Endodermal cell (in vitro differentiated cells): ENCODE data around the gene CSF3. TPM values are rescaled to one million over a fixed set of nuclear protein-coding genes. Genes with fewer than 3 reads are reported as not detected.

Source experiments
- DNase-seq: peaks from one replicate; pipeline ENCODE4 v3.0.0-alpha.2; 2017
- H3K27ac ChIP-seq: 2 replicates; pipeline ENCODE4 v1.5.1; 2013; ENCODE audit warnings: mild to moderate bottlenecking, low read depth, low read length, moderate library complexity
- H3K27me3 ChIP-seq: 2 replicates; pipeline ENCODE4 v1.6.1; 2013; ENCODE audit warnings: mild to moderate bottlenecking, low read length, moderate library complexity; ENCODE audit not compliant: insufficient read depth, control insufficient read depth, poor library complexity, severe bottlenecking
- H3K36me3 ChIP-seq: 2 replicates; pipeline ENCODE4 v1.7.0; 2013; ENCODE audit warnings: mild to moderate bottlenecking, low read length, moderate library complexity; ENCODE audit not compliant: control insufficient read depth, insufficient read depth
- H3K4me1 ChIP-seq: one replicate; pipeline ENCODE4 v1.7.0; 2013; ENCODE audit warnings: low read length; ENCODE audit not compliant: control insufficient read depth, insufficient read depth
- H3K4me3 ChIP-seq: 2 replicates; pipeline ENCODE4 v1.5.1; 2013; ENCODE audit warnings: mild to moderate bottlenecking, low read length, moderate library complexity
- H3K9ac ChIP-seq: 2 replicates; pipeline ENCODE4 v1.6.1; 2013; ENCODE audit warnings: mild to moderate bottlenecking, low read length, moderate library complexity; ENCODE audit not compliant: poor library complexity, severe bottlenecking; ENCODE audit errors: extremely low read depth
- H3K9me3 ChIP-seq: 2 replicates; pipeline ENCODE4 v1.6.1; 2013; ENCODE audit warnings: mild to moderate bottlenecking, low read length, moderate library complexity; ENCODE audit not compliant: control insufficient read depth
- H3K27ac Mint-ChIP-seq: 2 replicates; pipeline ENCODE4 v1.8.0; 2020; ENCODE audit warnings: mixed read lengths
- H3K27me3 Mint-ChIP-seq: 2 replicates; pipeline ENCODE4 v1.8.0; 2021; ENCODE audit warnings: mild to moderate bottlenecking, mixed read lengths; ENCODE audit not compliant: insufficient read depth
- H3K36me3 Mint-ChIP-seq: 2 replicates; pipeline ENCODE4 v1.8.0; 2020; ENCODE audit warnings: low read depth, mixed read lengths
- H3K4me1 Mint-ChIP-seq: 2 replicates; pipeline ENCODE4 v1.8.0; 2020; ENCODE audit warnings: mixed read lengths
- H3K4me3 Mint-ChIP-seq: 2 replicates; pipeline ENCODE4 v1.8.0; 2020; ENCODE audit warnings: mild to moderate bottlenecking, moderate library complexity, mixed read lengths
- H3K9me3 Mint-ChIP-seq: 2 replicates; pipeline ENCODE4 v1.8.0; 2020; ENCODE audit warnings: mild to moderate bottlenecking, mixed read lengths
- WGBS, 2 experiments: methylation state at CpG; one replicate each; pipeline versions ENCODE4 v1.1.5 to v1.1.7; 2013; ENCODE audit warnings: missing lambda C conversion rate in 2 of 2, mixed read lengths in 1 of 2; ENCODE audit not compliant: insufficient coverage in 1 of 2, insufficient read length in 1 of 2; 5-methylcytosine and 5-hydroxymethylcytosine counted together
- total RNA-seq, 2 donors: library from RNA; stranded (reverse); fragmentation: NEBNext Ultra II Directional in 1 of 2; extraction: Animal tissue kit (Norgen Biotek cat#: 25700) in 1 of 2; gene quantifications; 2 replicates in 1 of 2; 3 replicates in 1 of 2; pipeline ENCODE4 v1.2.1, GENCODE V29; 2021
- TF ChIP-seq, protein P1 (sequence below): fragments of 200-600 bp; sonication (generic); conservative IDR thresholded peaks from 2 replicates; pipeline ENCODE4 v1.5.0; 2021; ENCODE audit warnings: antibody characterized with exemption, mild to moderate bottlenecking

The CSF3 gene
- total RNA-seq, 2 donors from 2014 or later: not detected

- Mint-ChIP-seq H3K27me3 (no peaks in the 10 kb centered on the region), H3K4me3 (no peak overlapping the region), H3K9me3 (no peaks in the 10 kb centered on the region), H3K27ac (peak overlapping the region; percentile 72), H3K36me3 (peaks cover 50% of the 10 kb centered on the region), H3K4me1 (peaks cover 11% of the 10 kb centered on the region)
- no peak overlapping the region for H3K9ac ChIP-seq
- DNase-seq: no peak
- TF ChIP-seq, protein P1, sequence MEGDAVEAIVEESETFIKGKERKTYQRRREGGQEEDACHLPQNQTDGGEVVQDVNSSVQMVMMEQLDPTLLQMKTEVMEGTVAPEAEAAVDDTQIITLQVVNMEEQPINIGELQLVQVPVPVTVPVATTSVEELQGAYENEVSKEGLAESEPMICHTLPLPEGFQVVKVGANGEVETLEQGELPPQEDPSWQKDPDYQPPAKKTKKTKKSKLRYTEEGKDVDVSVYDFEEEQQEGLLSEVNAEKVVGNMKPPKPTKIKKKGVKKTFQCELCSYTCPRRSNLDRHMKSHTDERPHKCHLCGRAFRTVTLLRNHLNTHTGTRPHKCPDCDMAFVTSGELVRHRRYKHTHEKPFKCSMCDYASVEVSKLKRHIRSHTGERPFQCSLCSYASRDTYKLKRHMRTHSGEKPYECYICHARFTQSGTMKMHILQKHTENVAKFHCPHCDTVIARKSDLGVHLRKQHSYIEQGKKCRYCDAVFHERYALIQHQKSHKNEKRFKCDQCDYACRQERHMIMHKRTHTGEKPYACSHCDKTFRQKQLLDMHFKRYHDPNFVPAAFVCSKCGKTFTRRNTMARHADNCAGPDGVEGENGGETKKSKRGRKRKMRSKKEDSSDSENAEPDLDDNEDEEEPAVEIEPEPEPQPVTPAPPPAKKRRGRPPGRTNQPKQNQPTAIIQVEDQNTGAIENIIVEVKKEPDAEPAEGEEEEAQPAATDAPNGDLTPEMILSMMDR: no peak
- no peak overlapping the region for H3K4me3 ChIP-seq
- H3K27ac ChIP-seq: no peak overlapping the region
- peaks cover 30% of the 10 kb centered on the region for H3K36me3 ChIP-seq
- no peaks in the 10 kb centered on the region for H3K9me3 ChIP-seq
- H3K4me1 ChIP-seq: no peaks in the 10 kb centered on the region
- H3K27me3 ChIP-seq: no peaks in the 10 kb centered on the region
- 96 to 100% methylated on average over 3 to 9 of the region's 9 CpGs for WGBS, 2 experiments
Measured at GRCh38 chr17:40021451-40021971, 6.3 kb downstream of the CSF3 start.

DNA sequence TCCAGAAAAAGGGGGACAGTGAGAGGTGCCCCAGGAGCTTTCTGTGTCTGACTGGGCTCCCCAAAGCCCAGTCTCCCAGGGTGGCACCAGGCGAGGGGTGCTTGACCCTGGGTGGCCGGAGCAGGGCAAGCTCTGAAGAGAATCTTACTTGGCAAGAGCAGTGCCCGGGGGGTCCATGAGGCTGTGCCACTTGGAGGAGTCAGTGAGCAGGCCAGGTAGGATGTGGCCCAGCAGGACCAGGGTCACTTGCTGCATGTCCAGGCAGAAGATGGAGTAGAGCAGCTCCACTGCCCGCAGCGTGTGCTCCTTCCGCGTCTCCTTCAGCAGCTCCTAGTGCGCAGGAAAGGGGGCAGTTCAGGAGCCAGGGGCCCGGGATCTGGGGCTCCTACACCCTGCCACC, 7.3 kb downstream of the CSF3 start:
- no peaks in the 10 kb centered on the region for H3K9me3 ChIP-seq
- TF ChIP-seq, protein P1: no peak
- Mint-ChIP-seq H3K4me1 (peaks cover 11% of the 10 kb centered on the region), H3K27me3 (no peaks in the 10 kb centered on the region), H3K9me3 (no peaks in the 10 kb centered on the region), H3K36me3 (peaks cover 57% of the 10 kb centered on the region), H3K4me3 (no peak overlapping the region), H3K27ac (no peak overlapping the region)
- no peak overlapping the region for H3K9ac ChIP-seq
- H3K27me3 ChIP-seq: no peaks in the 10 kb centered on the region
- H3K27ac ChIP-seq: no peak overlapping the region
- peaks cover 34% of the 10 kb centered on the region for H3K36me3 ChIP-seq
- no peak for DNase-seq
- H3K4me3 ChIP-seq: no peak overlapping the region
- 95 to 98% methylated on average over 9 of the region's 9 CpGs for WGBS, 2 experiments
- H3K4me1 ChIP-seq: no peaks in the 10 kb centered on the region

- H3K4me1 ChIP-seq: no peaks in the 10 kb centered on the region
- no peak overlapping the region for H3K4me3 ChIP-seq
- WGBS, 2 experiments: 91 to 93% methylated on average over 9 to 19 of the region's 19 CpGs
- H3K27ac ChIP-seq: no peak overlapping the region
- H3K36me3 ChIP-seq: peaks cover 34% of the 10 kb centered on the region
- H3K27ac Mint-ChIP-seq: no peak overlapping the region
- DNase-seq: peak; percentile 30
- no peaks in the 10 kb centered on the region for H3K9me3 Mint-ChIP-seq
- no peaks in the 10 kb centered on the region for H3K27me3 Mint-ChIP-seq
- H3K4me1 Mint-ChIP-seq: peaks cover 11% of the 10 kb centered on the region
- no peaks in the 10 kb centered on the region for H3K9me3 ChIP-seq
- peaks cover 57% of the 10 kb centered on the region for H3K36me3 Mint-ChIP-seq
- H3K9ac ChIP-seq: no peak overlapping the region
- no peaks in the 10 kb centered on the region for H3K27me3 ChIP-seq
- TF ChIP-seq, protein P1: no peak
- H3K4me3 Mint-ChIP-seq: no peak overlapping the region
Measured at GRCh38 chr17:40022961-40023541, 7.8 kb downstream of the CSF3 start.
